ENCODE measurements around the gene FAM110C.

FAM110C gene

GRCh38 chr2:33620-34019, 12.7 kb downstream of the FAM110C start:
- no peak overlapping the region for H3K4me2 ChIP-seq (ENCODE audit: low read length, poor library complexity, severe bottlenecking)
- no peak overlapping the region for H3K27ac ChIP-seq (ENCODE audit: low read length, poor library complexity, severe bottlenecking)
- no peak overlapping the region for H3K9ac ChIP-seq (ENCODE audit: low read length)
- H3K36me3 ChIP-seq (ENCODE audit: control insufficient read depth in 1 of 2, insufficient read depth in 2 of 2, low read depth in 1 of 2, low read length in 2 of 2), result no peaks in the 10 kb centered on the region
- no peak overlapping the region for H3K18ac ChIP-seq (ENCODE audit: low read depth in 1 of 2, low read length in 2 of 2)
- no peak overlapping the region for H2BK12ac ChIP-seq (ENCODE audit: low read length in 2 of 2)
- DNase-seq, result no peak
- no peaks in the 10 kb centered on the region for H3K79me1 ChIP-seq (replicated peaks; ENCODE audit: low read length, poor library complexity, severe bottlenecking)
- H2AFZ ChIP-seq (ENCODE audit: low read depth, low read length), result no peak overlapping the region
- no peaks in the 10 kb centered on the region for H3K9me3 ChIP-seq (ENCODE audit: control insufficient read depth, low read length)
- no peaks in the 10 kb centered on the region for H3K4me1 ChIP-seq (ENCODE audit: control insufficient read depth, insufficient read depth, low read depth, low read length)
- no peak overlapping the region for H3K4me3 ChIP-seq (ENCODE audit: insufficient read depth in 1 of 2, low read depth in 1 of 2, low read length in 2 of 2)
- H3K23ac ChIP-seq (ENCODE audit: low read length in 2 of 2), result no peak overlapping the region
- no peak overlapping the region for H3K14ac ChIP-seq (ENCODE audit: low read length in 2 of 2)
- no peak overlapping the region for H2BK5ac ChIP-seq (ENCODE audit: low read depth, low read length, poor library complexity, severe bottlenecking)
- no peak overlapping the region for H2BK120ac ChIP-seq (ENCODE audit: low read depth, low read length)
- no peak overlapping the region for H4K8ac ChIP-seq (ENCODE audit: low read length)
- no peaks in the 10 kb centered on the region for H3K27me3 ChIP-seq (ENCODE audit: control insufficient read depth in 1 of 2, insufficient read depth in 1 of 2, low read length in 2 of 2)
- H2AK5ac ChIP-seq (ENCODE audit: low read length, severe bottlenecking), result no peak overlapping the region
- H4K91ac ChIP-seq (ENCODE audit: low read length), result no peak overlapping the region
- 85% methylated on average over 7 of the region's 7 CpGs for WGBS
- H2BK15ac ChIP-seq (ENCODE audit: low read depth, poor library complexity, severe bottlenecking), result no peak overlapping the region
- H3K4ac ChIP-seq (ENCODE audit: low read depth in 1 of 2, low read length in 2 of 2), result no peak overlapping the region

DNA sequence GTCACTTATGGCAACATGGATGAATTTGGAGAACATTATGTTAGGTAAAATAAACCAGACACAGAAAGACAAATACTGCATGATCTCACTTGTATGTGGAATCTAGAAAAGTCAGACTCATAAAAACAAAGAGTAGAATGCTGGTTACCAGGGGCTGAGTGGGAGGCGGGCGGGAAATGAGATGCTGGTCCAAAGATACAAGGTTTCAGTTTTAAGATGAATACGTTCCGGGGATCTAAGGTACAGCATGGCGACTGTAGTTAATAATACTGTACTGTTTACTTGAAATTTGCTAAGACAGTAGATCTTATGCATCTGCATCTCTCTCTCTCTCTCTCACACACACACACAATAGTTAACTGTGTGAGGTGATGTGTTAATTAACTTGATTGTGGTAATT, 14.2 kb downstream of the FAM110C start:
- Histone ChIP-seq H3K9ac (ENCODE audit: low read length) (no peak overlapping the region), H3K18ac (ENCODE audit: low read depth in 1 of 2, low read length in 2 of 2) (no peak overlapping the region), H3K4ac (ENCODE audit: low read depth in 1 of 2, low read length in 2 of 2) (no peak overlapping the region), H2BK120ac (ENCODE audit: low read depth, low read length) (no peak overlapping the region), H3K4me1 (ENCODE audit: control insufficient read depth, insufficient read depth, low read depth, low read length) (no peaks in the 10 kb centered on the region), H3K36me3 (ENCODE audit: control insufficient read depth in 1 of 2, insufficient read depth in 2 of 2, low read depth in 1 of 2, low read length in 2 of 2) (no peaks in the 10 kb centered on the region), H4K91ac (ENCODE audit: low read length) (no peak overlapping the region), H4K8ac (ENCODE audit: low read length) (no peak overlapping the region), H2AFZ (ENCODE audit: low read depth, low read length) (no peak overlapping the region), H2BK5ac (ENCODE audit: low read depth, low read length, poor library complexity, severe bottlenecking) (no peak overlapping the region), H3K27ac (ENCODE audit: low read length, poor library complexity, severe bottlenecking) (no peak overlapping the region), H2BK15ac (ENCODE audit: low read depth, poor library complexity, severe bottlenecking) (no peak overlapping the region), H3K27me3 (ENCODE audit: control insufficient read depth in 1 of 2, insufficient read depth in 1 of 2, low read length in 2 of 2) (no peaks in the 10 kb centered on the region), H3K9me3 (ENCODE audit: control insufficient read depth, low read length) (no peaks in the 10 kb centered on the region), H2AK5ac (ENCODE audit: low read length, severe bottlenecking) (no peak overlapping the region), H3K4me3 (ENCODE audit: insufficient read depth in 1 of 2, low read depth in 1 of 2, low read length in 2 of 2) (no peak overlapping the region), H3K79me1 (replicated peaks; ENCODE audit: low read length, poor library complexity, severe bottlenecking) (no peaks in the 10 kb centered on the region), H2BK12ac (ENCODE audit: low read length in 2 of 2) (no peak overlapping the region), H3K23ac (ENCODE audit: low read length in 2 of 2) (no peak overlapping the region), H3K14ac (ENCODE audit: low read length in 2 of 2) (no peak overlapping the region), H3K4me2 (ENCODE audit: low read length, poor library complexity, severe bottlenecking) (no peak overlapping the region)
- DNase-seq, result no peak
- 60% methylated on average over 2 of the region's 5 CpGs for WGBS

- H3K9me3 ChIP-seq (ENCODE audit: control insufficient read depth, low read length), result no peaks in the 10 kb centered on the region
- no peak for DNase-seq
- 61% methylated on average over 1 of the region's 1 CpG for WGBS
- H2BK12ac ChIP-seq (ENCODE audit: low read length in 2 of 2), result no peak overlapping the region
- no peaks in the 10 kb centered on the region for H3K4me1 ChIP-seq (ENCODE audit: control insufficient read depth, insufficient read depth, low read depth, low read length)
- no peaks in the 10 kb centered on the region for H3K79me1 ChIP-seq (replicated peaks; ENCODE audit: low read length, poor library complexity, severe bottlenecking)
- H2BK15ac ChIP-seq (ENCODE audit: low read depth, poor library complexity, severe bottlenecking), result no peak overlapping the region
- H3K4me2 ChIP-seq (ENCODE audit: low read length, poor library complexity, severe bottlenecking), result no peak overlapping the region
- no peak overlapping the region for H2BK120ac ChIP-seq (ENCODE audit: low read depth, low read length)
- H2AK5ac ChIP-seq (ENCODE audit: low read length, severe bottlenecking), result no peak overlapping the region
- H3K23ac ChIP-seq (ENCODE audit: low read length in 2 of 2), result no peak overlapping the region
- H3K18ac ChIP-seq (ENCODE audit: low read depth in 1 of 2, low read length in 2 of 2), result no peak overlapping the region
- H3K27me3 ChIP-seq (ENCODE audit: control insufficient read depth in 1 of 2, insufficient read depth in 1 of 2, low read length in 2 of 2), result no peaks in the 10 kb centered on the region
- H3K36me3 ChIP-seq (ENCODE audit: control insufficient read depth in 1 of 2, insufficient read depth in 2 of 2, low read depth in 1 of 2, low read length in 2 of 2), result no peaks in the 10 kb centered on the region
- no peak overlapping the region for H2BK5ac ChIP-seq (ENCODE audit: low read depth, low read length, poor library complexity, severe bottlenecking)
- no peak overlapping the region for H2AFZ ChIP-seq (ENCODE audit: low read depth, low read length)
- no peak overlapping the region for H4K91ac ChIP-seq (ENCODE audit: low read length)
- no peak overlapping the region for H4K8ac ChIP-seq (ENCODE audit: low read length)
- no peak overlapping the region for H3K27ac ChIP-seq (ENCODE audit: low read length, poor library complexity, severe bottlenecking)
- H3K9ac ChIP-seq (ENCODE audit: low read length), result no peak overlapping the region
- H3K4me3 ChIP-seq (ENCODE audit: insufficient read depth in 1 of 2, low read depth in 1 of 2, low read length in 2 of 2), result no peak overlapping the region
- no peak overlapping the region for H3K4ac ChIP-seq (ENCODE audit: low read depth in 1 of 2, low read length in 2 of 2)
- no peak overlapping the region for H3K14ac ChIP-seq (ENCODE audit: low read length in 2 of 2)
Measured at GRCh38 chr2:29253-29652, 17.1 kb downstream of the FAM110C start.

- no peak overlapping the region for H2AK5ac ChIP-seq (ENCODE audit: low read length, severe bottlenecking)
- no peak overlapping the region for H2BK12ac ChIP-seq (ENCODE audit: low read length in 2 of 2)
- H2BK5ac ChIP-seq (ENCODE audit: low read depth, low read length, poor library complexity, severe bottlenecking), result no peak overlapping the region
- no peak overlapping the region for H3K23ac ChIP-seq (ENCODE audit: low read length in 2 of 2)
- no peak overlapping the region for H2AFZ ChIP-seq (ENCODE audit: low read depth, low read length)
- no peak overlapping the region for H4K91ac ChIP-seq (ENCODE audit: low read length)
- H3K9me3 ChIP-seq (ENCODE audit: control insufficient read depth, low read length), result no peaks in the 10 kb centered on the region
- no peak for DNase-seq
- H3K79me1 ChIP-seq (replicated peaks; ENCODE audit: low read length, poor library complexity, severe bottlenecking), result no peaks in the 10 kb centered on the region
- H3K9ac ChIP-seq (ENCODE audit: low read length), result no peak overlapping the region
- no peak overlapping the region for H3K27ac ChIP-seq (ENCODE audit: low read length, poor library complexity, severe bottlenecking)
- no peaks in the 10 kb centered on the region for H3K27me3 ChIP-seq (ENCODE audit: control insufficient read depth in 1 of 2, insufficient read depth in 1 of 2, low read length in 2 of 2)
- H3K18ac ChIP-seq (ENCODE audit: low read depth in 1 of 2, low read length in 2 of 2), result no peak overlapping the region
- H2BK15ac ChIP-seq (ENCODE audit: low read depth, poor library complexity, severe bottlenecking), result no peak overlapping the region
- no peak overlapping the region for H4K8ac ChIP-seq (ENCODE audit: low read length)
- H2BK120ac ChIP-seq (ENCODE audit: low read depth, low read length), result no peak overlapping the region
- H3K4me3 ChIP-seq (ENCODE audit: insufficient read depth in 1 of 2, low read depth in 1 of 2, low read length in 2 of 2), result no peak overlapping the region
- H3K4me2 ChIP-seq (ENCODE audit: low read length, poor library complexity, severe bottlenecking), result no peak overlapping the region
- no peak overlapping the region for H3K14ac ChIP-seq (ENCODE audit: low read length in 2 of 2)
- H3K4me1 ChIP-seq (ENCODE audit: control insufficient read depth, insufficient read depth, low read depth, low read length), result no peaks in the 10 kb centered on the region
- 39% methylated on average over 2 of the region's 5 CpGs for WGBS
- no peaks in the 10 kb centered on the region for H3K36me3 ChIP-seq (ENCODE audit: control insufficient read depth in 1 of 2, insufficient read depth in 2 of 2, low read depth in 1 of 2, low read length in 2 of 2)
- no peak overlapping the region for H3K4ac ChIP-seq (ENCODE audit: low read depth in 1 of 2, low read length in 2 of 2)
Measured at GRCh38 chr2:28406-28975, 17.8 kb downstream of the FAM110C start.
